Suprapubic skin (tissue), 4 donors: ENCODE results near the gene CISH.

Source experiments
- CTCF ChIP-seq, 2 donors: fragments of 200-600 bp in 1 of 2; fragments of 450-650 bp in 1 of 2; sonication (generic) in 1 of 2; IDR thresholded peaks; one replicate each; pipeline ENCODE4 v1.5.1; 2016 to 2019; ENCODE audit warnings: antibody characterized with exemption in 2 of 2, mild to moderate bottlenecking in 1 of 2, moderate library complexity in 1 of 2
- EP300 ChIP-seq: sonication (generic); formaldehyde crosslinking; IDR thresholded peaks from one replicate; pipeline ENCODE4 v1.6.1; 2017; ENCODE audit warnings: antibody characterized with exemption
- POLR2A ChIP-seq, 2 donors: fragments of 450-650 bp; IDR thresholded peaks; one replicate each; pipeline ENCODE4 v1.6.1; 2017; ENCODE audit warnings: antibody characterized with exemption in 2 of 2, mild to moderate bottlenecking in 2 of 2, moderate library complexity in 2 of 2
- POLR2AphosphoS5 ChIP-seq, 3 donors: sonication (generic); formaldehyde crosslinking; IDR thresholded peaks; one replicate each; pipeline ENCODE4 v1.6.1; 2017; ENCODE audit warnings: antibody characterized with exemption in 3 of 3

GRCh38 chr3:50651920-50652529, 40.5 kb upstream of the CISH start:
- TF ChIP-seq CTCF (IDR thresholded peaks at IDR 0.05) (no peak), EP300 (no peak), POLR2AphosphoS5 (IDR thresholded peaks at IDR 0.05) (no peak), POLR2A (IDR thresholded peaks at IDR 0.05) (no peak)
